Left lung (tissue), 10 donors: Measurements from ENCODE around the gene DMRT1. TPM values are rescaled to one million over a fixed set of nuclear protein-coding genes. Genes with fewer than 3 reads are reported as not detected.

ENCODE experiments used
- ATAC-seq: fragments of 200-7000 bp; cut with Tn5 transposase; one replicate; pipeline ENCODE4 v1.9.1; 2020; ENCODE audit warnings: moderate library complexity
- DNase-seq, 4 donors: peaks; one replicate each; pipeline ENCODE4 v3.0.0-alpha.2; 2013 to 2020
- H3K27ac ChIP-seq, 2 donors: fragments of 200-600 bp; sonication (generic) in 1 of 2; one replicate each; pipeline versions ENCODE4 v1.5.0 to v1.8.0; 2020 to 2021
- H3K27me3 ChIP-seq, 2 donors: fragments of 200-600 bp; sonication (generic) in 1 of 2; one replicate each; pipeline versions ENCODE4 v1.5.0 to v1.8.0; 2020 to 2021
- H3K36me3 ChIP-seq, 2 donors: fragments of 200-600 bp; sonication (generic) in 1 of 2; one replicate each; pipeline versions ENCODE4 v1.5.0 to v1.8.0; 2020 to 2021
- H3K4me1 ChIP-seq, 2 donors: fragments of 200-600 bp; one replicate each; pipeline ENCODE4 v1.8.0; 2021
- H3K4me3 ChIP-seq, 2 donors: fragments of 200-600 bp; sonication (generic) in 1 of 2; one replicate each; pipeline versions ENCODE4 v1.5.0 to v1.8.0; 2020 to 2021; ENCODE audit warnings: mild to moderate bottlenecking in 1 of 2
- H3K9me3 ChIP-seq, 2 donors: fragments of 200-600 bp; sonication (generic) in 1 of 2; one replicate each; pipeline versions ENCODE4 v1.5.0 to v1.8.0; 2020 to 2021
- intact Hi-C, 2 donors: fragments of 100-400 bp; cut with DNase I; formaldehyde crosslinking; loops; one replicate each; pipeline versions ENCODE4 v1.11.2 to v1.14.2; 2022
- polyA plus RNA-seq, 6 donors: library from polyadenylated mRNA; unstranded; fragments of 120-200 nt; gene quantifications; one replicate each; pipeline ENCODE4 v1.2.1, GENCODE V29; 2013; ENCODE audit not compliant: insufficient read length in 6 of 6
- total RNA-seq, 2 donors: library from RNA; stranded (reverse); fragmentation: NEBNext Ultra II Directional; extraction: Animal tissue kit (Norgen Biotek cat#: 25700); gene quantifications; one replicate each; pipeline ENCODE4 v1.2.1, GENCODE V29; 2021
- TF ChIP-seq, protein P1 (sequence below), 2 donors: fragments of 200-600 bp; sonication (generic) in 1 of 2; IDR thresholded peaks; one replicate each; pipeline versions ENCODE4 v1.5.0 to v1.8.0; 2021; ENCODE audit warnings: antibody characterized with exemption in 2 of 2
- donor health status: DM: no; HTN: yes; CAD: no.
- donor health status: DM: no; HTN: no; CAD: no.

The DMRT1 gene
- total and polyA plus RNA-seq, 8 donors: 0.09 TPM; not detected in 7

DNA sequence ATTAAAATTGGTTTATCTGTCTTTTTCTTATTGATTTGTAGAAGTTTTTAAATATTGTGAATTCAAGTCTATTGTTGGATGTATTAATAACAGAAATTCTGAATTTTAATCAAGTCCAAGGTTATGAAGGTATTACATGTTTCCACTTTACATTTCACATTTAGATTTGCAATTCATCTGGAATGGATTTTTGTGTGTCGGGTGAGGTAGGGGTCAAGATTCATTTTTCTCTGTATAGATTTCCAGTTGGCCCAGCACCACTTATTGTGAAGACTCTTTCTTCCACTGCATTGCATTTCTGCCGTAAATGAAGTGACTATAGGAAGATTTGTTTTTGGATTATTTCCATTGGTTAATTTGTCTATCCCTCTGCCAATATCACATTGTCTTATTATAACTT is 173.1 kb downstream of the DMRT1 start:
- TF ChIP-seq, protein P1, sequence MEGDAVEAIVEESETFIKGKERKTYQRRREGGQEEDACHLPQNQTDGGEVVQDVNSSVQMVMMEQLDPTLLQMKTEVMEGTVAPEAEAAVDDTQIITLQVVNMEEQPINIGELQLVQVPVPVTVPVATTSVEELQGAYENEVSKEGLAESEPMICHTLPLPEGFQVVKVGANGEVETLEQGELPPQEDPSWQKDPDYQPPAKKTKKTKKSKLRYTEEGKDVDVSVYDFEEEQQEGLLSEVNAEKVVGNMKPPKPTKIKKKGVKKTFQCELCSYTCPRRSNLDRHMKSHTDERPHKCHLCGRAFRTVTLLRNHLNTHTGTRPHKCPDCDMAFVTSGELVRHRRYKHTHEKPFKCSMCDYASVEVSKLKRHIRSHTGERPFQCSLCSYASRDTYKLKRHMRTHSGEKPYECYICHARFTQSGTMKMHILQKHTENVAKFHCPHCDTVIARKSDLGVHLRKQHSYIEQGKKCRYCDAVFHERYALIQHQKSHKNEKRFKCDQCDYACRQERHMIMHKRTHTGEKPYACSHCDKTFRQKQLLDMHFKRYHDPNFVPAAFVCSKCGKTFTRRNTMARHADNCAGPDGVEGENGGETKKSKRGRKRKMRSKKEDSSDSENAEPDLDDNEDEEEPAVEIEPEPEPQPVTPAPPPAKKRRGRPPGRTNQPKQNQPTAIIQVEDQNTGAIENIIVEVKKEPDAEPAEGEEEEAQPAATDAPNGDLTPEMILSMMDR (IDR thresholded peaks at IDR 0.05): no peak
- Histone ChIP-seq H3K36me3 (no peaks in the 10 kb centered on the region), H3K27ac (no peak overlapping the region), H3K9me3 (no peaks in the 10 kb centered on the region), H3K4me1 (no peaks in the 10 kb centered on the region), H3K4me3 (no peak overlapping the region), H3K27me3 (peaks cover 0 to 42% of the 10 kb centered on the region in 2 donors)
- DNase-seq (no peak), ATAC-seq (no peak)
- intact Hi-C loops: no loop called here

DNA sequence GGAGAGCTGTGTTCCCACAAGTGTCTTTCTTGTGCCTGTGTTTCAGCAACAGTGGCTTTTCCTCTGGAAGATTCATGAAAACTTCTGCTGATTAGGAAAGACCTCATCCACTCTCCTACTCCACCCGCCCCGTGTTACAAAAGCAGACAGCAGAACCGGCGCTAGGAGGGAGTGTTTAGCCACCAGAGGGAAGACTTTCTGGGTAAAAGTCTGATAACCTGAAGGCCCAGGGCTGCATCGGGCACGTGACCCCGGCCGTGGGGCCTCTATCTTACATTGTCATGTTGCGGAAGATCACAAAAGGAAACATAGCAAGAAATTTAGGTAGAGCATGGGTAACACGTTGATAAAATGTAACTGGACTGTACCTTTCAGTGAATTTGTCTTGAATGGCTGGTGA is 176.6 kb downstream of the DMRT1 start:
- peaks cover 0 to 11% of the 10 kb centered on the region in 2 donors for H3K9me3 ChIP-seq
- no peak overlapping the region for H3K27ac ChIP-seq
- no peaks in the 10 kb centered on the region for H3K4me1 ChIP-seq
- TF ChIP-seq, protein P1 (IDR thresholded peaks at IDR 0.05): no peak
- peaks cover 0 to 48% of the 10 kb centered on the region in 2 donors for H3K27me3 ChIP-seq
- DNase-seq (peak in 1 of 4 donors; percentile 21), ATAC-seq (peak; percentile 75)
- intact Hi-C loops: no loop called here
- no peak overlapping the region for H3K4me3 ChIP-seq
- no peaks in the 10 kb centered on the region for H3K36me3 ChIP-seq

Other genes starting within 250 kb of the DMRT1 start
- gene DMRT3, start 135.0 kb downstream of the DMRT1 start, total RNA-seq: not detected
- not detected for gene DMRT3, start 135.0 kb downstream of the DMRT1 start, polyA plus RNA-seq
- gene DMRT2, start 208.7 kb downstream of the DMRT1 start, total RNA-seq: under 1 TPM; 0.35 to 0.76 TPM
- gene DMRT2, start 208.7 kb downstream of the DMRT1 start, polyA plus RNA-seq: under 1 TPM in 2 of 6 donors, not detected in 4; 0.09 to 0.23 TPM